ENCODE data around the gene MITD1.
A peak's percentile ranks its signal among the peaks of the same experiment; 100 is the strongest.
"Not testable (repeated sequence)": the region's sequence is repeated elsewhere in the genome, so short reads cannot be mapped to it uniquely, and the experiment has no call there.

Gene MITD1

GRCh38 chr2:99141110-99142108 lies 39.4 kb downstream of the MITD1 start, which contains the start of gene C2orf15:
Gene C2orf15, plus strand, starts transcription at chr2:99141707. Its CDS starts 8,852 bp downstream, at chr2:99150559.
- DNase-seq (peak; percentile 94 to 96 (median 96)), ATAC-seq (replicated peaks) (peak; percentile 83)
- peak within 1 kb of the TSS; percentile 93 to 98 for H3K4me3 Mint-ChIP-seq
- no peaks in the 10 kb centered on the region for H3K9me3 Mint-ChIP-seq
- no peaks in the 10 kb centered on the region for H3K27me3 Mint-ChIP-seq
- H3K27ac Mint-ChIP-seq = peak within 1 kb of the TSS; percentile 97
- peaks cover 4 to 7% of the 10 kb centered on the region in 2 donors for H3K4me1 Mint-ChIP-seq (ENCODE audit: low read depth in 2 of 2)
- H3K36me3 Mint-ChIP-seq (ENCODE audit: insufficient read depth) = peaks cover 20% of the 10 kb centered on the region

- ATAC-seq (replicated peaks) = no peak
- peak overlapping the region; percentile 93 to 98 for H3K4me3 Mint-ChIP-seq
- H3K4me1 Mint-ChIP-seq (ENCODE audit: low read depth in 2 of 2) = peaks cover 4 to 7% of the 10 kb centered on the region in 2 donors
These were observed 40.1 kb downstream of the MITD1 start for GRCh38 chr2:99140860-99141109.

GRCh38 chr2:99140056-99140859 lies 40.6 kb downstream of the MITD1 start:
- Mint-ChIP-seq H3K27me3 (no peaks in the 10 kb centered on the region), H3K4me3 (peak overlapping the region; percentile 93 to 98), H3K36me3 (ENCODE audit: insufficient read depth) (peaks cover 20% of the 10 kb centered on the region), H3K27ac (peak overlapping the region; percentile 97), H3K4me1 (ENCODE audit: low read depth in 2 of 2) (peaks cover 4 to 7% of the 10 kb centered on the region in 2 donors), H3K9me3 (no peaks in the 10 kb centered on the region)
- ATAC-seq (replicated peaks) (no peak), DNase-seq (no peak)

More at GRCh38 chr2:99140860-99141109, 40.1 kb downstream of the MITD1 start:
- DNase-seq = no peak
- H3K36me3 Mint-ChIP-seq (ENCODE audit: insufficient read depth) = peaks cover 20% of the 10 kb centered on the region
- H3K9me3 Mint-ChIP-seq = no peaks in the 10 kb centered on the region
- peak overlapping the region; percentile 97 for H3K27ac Mint-ChIP-seq
- H3K27me3 Mint-ChIP-seq = no peaks in the 10 kb centered on the region

- Mint-ChIP-seq H3K9me3 (peaks cover 3 to 5% of the 10 kb centered on the region in 2 donors), H3K4me3 (no peak overlapping the region), H3K27ac (no peak overlapping the region), H3K36me3 (ENCODE audit: insufficient read depth) (peaks cover 20% of the 10 kb centered on the region), H3K27me3 (no peaks in the 10 kb centered on the region), H3K4me1 (ENCODE audit: low read depth in 2 of 2) (peaks cover 4 to 7% of the 10 kb centered on the region in 2 donors)
- no peak for ATAC-seq (replicated peaks)
- DNase-seq = no peak
These were observed 41.9 kb downstream of the MITD1 start for GRCh38 chr2:99139003-99139402.

- H3K27ac Mint-ChIP-seq; ATAC-seq (replicated peaks); H3K4me3 Mint-ChIP-seq; H3K36me3 Mint-ChIP-seq (ENCODE audit: insufficient read depth); DNase-seq; H3K4me1 Mint-ChIP-seq (ENCODE audit: low read depth in 2 of 2); H3K27me3 Mint-ChIP-seq: not testable (repeated sequence)
- H3K9me3 Mint-ChIP-seq = peaks cover 10 to 19% of the 10 kb centered on the region in 2 donors
These were observed 45.8 kb downstream of the MITD1 start for GRCh38 chr2:99135044-99135556.

- Mint-ChIP-seq H3K9me3 (peaks cover 9 to 27% of the 10 kb centered on the region in 2 donors), H3K27ac (no peak overlapping the region), H3K4me1 (ENCODE audit: low read depth in 2 of 2) (no peaks in the 10 kb centered on the region), H3K27me3 (no peaks in the 10 kb centered on the region), H3K4me3 (no peak overlapping the region), H3K36me3 (ENCODE audit: insufficient read depth) (peaks cover 2% of the 10 kb centered on the region)
- ATAC-seq (replicated peaks) (no peak), DNase-seq (no peak)
These were observed 52.9 kb downstream of the MITD1 start for GRCh38 chr2:99127981-99128380.

All from effector memory CD8-positive, alpha-beta T cell (primary cell).